ENCODE data around the gene USP34.

Gene USP34

GRCh38 chr2:61144697-61145268 lies 326.1 kb downstream of the USP34 start:
- no peak for DNase-seq

- DNase-seq, result no peak
These were observed 329.7 kb downstream of the USP34 start for GRCh38 chr2:61141151-61141550.

- DNase-seq, result no peak
These were observed 332.0 kb downstream of the USP34 start for GRCh38 chr2:61138859-61139258.
